Measurements from ENCODE around the gene LRIG1.

The LRIG1 gene

DNA sequence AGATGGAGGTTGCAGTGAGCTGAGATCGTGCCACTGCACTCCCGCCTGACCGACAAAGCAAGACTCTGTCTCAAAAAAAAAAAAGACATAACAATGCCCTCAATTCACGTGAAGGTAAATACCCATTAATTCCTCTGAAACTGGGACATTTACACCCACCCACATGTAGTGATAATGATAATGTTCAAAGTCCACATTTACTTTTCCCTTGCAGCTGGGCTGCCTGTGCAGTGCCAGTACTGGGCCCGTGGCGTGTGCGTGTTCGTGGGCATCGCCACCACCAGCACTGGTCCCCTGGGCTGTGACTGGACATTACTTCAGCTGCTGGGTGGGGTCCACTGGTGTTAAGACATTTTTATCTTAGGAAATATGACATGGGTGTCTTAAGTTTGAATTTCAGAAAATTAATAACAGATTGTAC, 156.4 kb downstream of the LRIG1 start:
- Mint-ChIP-seq H3K27me3 (ENCODE audit: low read depth) (no peaks in the 10 kb centered on the region), H3K4me3 (no peak overlapping the region), H3K36me3 (ENCODE audit: low read depth) (peaks cover 15% of the 10 kb centered on the region), H3K4me1 (ENCODE audit: low read depth) (peaks cover 1% of the 10 kb centered on the region), H3K27ac (no peak overlapping the region), H3K9me3 (no peaks in the 10 kb centered on the region)

DNA sequence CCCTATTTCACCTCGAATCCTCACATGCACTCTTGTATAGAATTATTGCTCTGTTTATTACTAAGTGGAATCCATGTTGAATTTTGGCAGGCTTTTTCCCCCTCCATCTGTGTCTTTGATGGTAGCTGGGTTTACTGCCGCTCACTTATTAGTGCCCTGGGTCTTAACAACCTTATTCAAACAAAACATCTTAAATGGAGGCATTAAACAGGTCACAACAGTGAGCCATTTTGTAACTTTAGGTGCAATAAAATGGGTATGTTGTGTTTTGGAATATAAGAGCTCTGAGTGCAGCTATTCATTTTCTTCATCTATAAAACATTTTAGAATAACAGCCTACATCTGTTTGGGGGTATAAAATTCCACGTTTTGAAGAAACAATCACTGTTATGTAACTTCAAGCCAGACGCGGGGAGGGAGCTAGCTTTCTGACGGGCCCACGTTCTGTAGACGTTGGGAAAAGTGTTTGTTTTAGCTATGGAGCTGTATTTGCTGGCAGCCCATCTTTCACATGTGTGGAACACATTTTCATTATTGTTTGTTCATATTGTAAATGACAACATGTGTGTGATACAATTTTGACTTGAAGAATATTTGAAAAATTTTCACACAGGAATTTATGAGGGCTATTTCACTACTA, 158.0 kb downstream of the LRIG1 start:
- H3K4me3 Mint-ChIP-seq: no peak overlapping the region

GRCh38 chr3:66338927-66339326, 161.9 kb downstream of the LRIG1 start:
- peaks cover 6% of the 10 kb centered on the region for H3K4me1 Mint-ChIP-seq (ENCODE audit: low read depth)
- H3K9me3 Mint-ChIP-seq: no peaks in the 10 kb centered on the region
- no peak overlapping the region for H3K4me3 Mint-ChIP-seq
- no peaks in the 10 kb centered on the region for H3K27me3 Mint-ChIP-seq (ENCODE audit: low read depth)
- no peak overlapping the region for H3K27ac Mint-ChIP-seq
- H3K36me3 Mint-ChIP-seq (ENCODE audit: low read depth): no peaks in the 10 kb centered on the region

More for the DNA sequence above, 158.0 kb downstream of the LRIG1 start:
- no peaks in the 10 kb centered on the region for H3K9me3 Mint-ChIP-seq
- peaks cover 1% of the 10 kb centered on the region for H3K4me1 Mint-ChIP-seq (ENCODE audit: low read depth)
- H3K36me3 Mint-ChIP-seq (ENCODE audit: low read depth): peaks cover 12% of the 10 kb centered on the region
- H3K27ac Mint-ChIP-seq: no peak overlapping the region
- H3K27me3 Mint-ChIP-seq (ENCODE audit: low read depth): no peaks in the 10 kb centered on the region

GRCh38 chr3:66336333-66336766, 164.5 kb downstream of the LRIG1 start:
- Mint-ChIP-seq H3K27me3 (ENCODE audit: low read depth) (no peaks in the 10 kb centered on the region), H3K27ac (no peak overlapping the region), H3K36me3 (ENCODE audit: low read depth) (no peaks in the 10 kb centered on the region), H3K9me3 (no peaks in the 10 kb centered on the region), H3K4me1 (ENCODE audit: low read depth) (peaks cover 4% of the 10 kb centered on the region), H3K4me3 (no peak overlapping the region)

DNA sequence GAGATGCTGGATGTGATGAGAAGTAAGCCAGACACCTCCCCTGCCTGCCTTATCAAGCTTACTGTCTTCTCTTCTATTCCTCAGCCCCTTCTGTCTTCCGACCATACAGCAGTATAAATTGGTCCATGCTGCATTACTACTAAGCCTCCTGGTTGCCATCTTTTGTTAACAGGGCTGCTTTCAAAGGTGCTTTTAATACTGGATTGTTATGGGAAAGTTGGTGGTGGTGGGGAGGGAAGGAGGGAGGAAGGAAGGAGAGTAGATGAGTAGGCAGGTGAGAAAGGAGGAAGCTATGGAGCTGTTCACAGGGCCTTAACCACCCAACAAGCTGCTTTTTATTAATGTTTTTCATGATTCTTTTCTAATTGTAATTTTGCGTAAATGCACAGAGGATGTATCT, 165.2 kb downstream of the LRIG1 start:
- Mint-ChIP-seq H3K4me3 (no peak overlapping the region), H3K36me3 (ENCODE audit: low read depth) (no peaks in the 10 kb centered on the region), H3K27me3 (ENCODE audit: low read depth) (no peaks in the 10 kb centered on the region), H3K9me3 (no peaks in the 10 kb centered on the region), H3K27ac (no peak overlapping the region), H3K4me1 (ENCODE audit: low read depth) (peaks cover 4% of the 10 kb centered on the region)
